HG02642 (cell line): ENCODE results near the gene ZNF683.
"Not testable (repeated sequence)": the region's sequence is repeated elsewhere in the genome, so short reads cannot be mapped to it uniquely, and the experiment has no call there.

Experiments used
- ATAC-seq: cut with Tn5 transposase; IDR thresholded peaks from one replicate; pipeline ENCODE4 v1.9.1; 2021; ENCODE audit warnings: mild to moderate bottlenecking; ENCODE audit not compliant: unreplicated experiment, poor library complexity

Gene ZNF683

GRCh38 chr1:26372611-26373010 lies at the start of gene ZNF683:
TSS of gene ZNF683 (minus strand) at chr1:26372750. CDS start at chr1:26368571, 4,179 bp downstream.
- not testable (repeated sequence) for ATAC-seq

- ATAC-seq: no peak
Observed at GRCh38 chr1:26419494-26419893, 46.9 kb upstream of the ZNF683 start.

- no peak for ATAC-seq
Observed at GRCh38 chr1:26418865-26419349, 46.4 kb upstream of the ZNF683 start.

GRCh38 chr1:26417111-26417759 lies 44.7 kb upstream of the ZNF683 start:
- ATAC-seq: no peak

GRCh38 chr1:26413031-26413430 lies 40.5 kb upstream of the ZNF683 start:
- ATAC-seq: no peak

- no peak for ATAC-seq
Observed at GRCh38 chr1:26412180-26412840, 39.8 kb upstream of the ZNF683 start.

- ATAC-seq: no peak
Observed at GRCh38 chr1:26411624-26412074, 39.1 kb upstream of the ZNF683 start.

GRCh38 chr1:26410706-26411623 lies 38.4 kb upstream of the ZNF683 start, which contains the start of gene LIN28A:
TSS of gene LIN28A (plus strand) at chr1:26410817. CDS start at chr1:26410892, 75 bp downstream.
- ATAC-seq: no peak

- no peak for ATAC-seq
Observed at GRCh38 chr1:26409191-26409807, 36.7 kb upstream of the ZNF683 start.

GRCh38 chr1:26408604-26409003 lies 36.1 kb upstream of the ZNF683 start:
- no peak for ATAC-seq

GRCh38 chr1:26405281-26405915 lies 32.8 kb upstream of the ZNF683 start:
- no peak for ATAC-seq

- no peak for ATAC-seq
Observed at GRCh38 chr1:26404641-26405040, 32.1 kb upstream of the ZNF683 start.

GRCh38 chr1:26403656-26404055 lies 31.1 kb upstream of the ZNF683 start:
- ATAC-seq: no peak

GRCh38 chr1:26401891-26402290 lies 29.3 kb upstream of the ZNF683 start:
- no peak for ATAC-seq

- no peak for ATAC-seq
Observed at GRCh38 chr1:26399034-26399433, 26.5 kb upstream of the ZNF683 start.

GRCh38 chr1:26395754-26396153 lies 23.2 kb upstream of the ZNF683 start:
- ATAC-seq: no peak

- no peak for ATAC-seq
Observed at GRCh38 chr1:26391450-26391849, 18.9 kb upstream of the ZNF683 start.

GRCh38 chr1:26389604-26390247 lies 17.2 kb upstream of the ZNF683 start:
- no peak for ATAC-seq

GRCh38 chr1:26388791-26389445 lies 16.4 kb upstream of the ZNF683 start:
- no peak for ATAC-seq
